GM19238 (cell line): Measurements from ENCODE around the gene GTSE1.

ENCODE experiments used
- DNase-seq: peaks from one replicate; pipeline ENCODE4 v3.0.0; 2011; ENCODE audit warnings: low spot score; ENCODE audit not compliant: insufficient read length

Gene GTSE1

GRCh38 chr22:46273432-46274148, 23.1 kb upstream of the GTSE1 start:
- no peak for DNase-seq

DNA sequence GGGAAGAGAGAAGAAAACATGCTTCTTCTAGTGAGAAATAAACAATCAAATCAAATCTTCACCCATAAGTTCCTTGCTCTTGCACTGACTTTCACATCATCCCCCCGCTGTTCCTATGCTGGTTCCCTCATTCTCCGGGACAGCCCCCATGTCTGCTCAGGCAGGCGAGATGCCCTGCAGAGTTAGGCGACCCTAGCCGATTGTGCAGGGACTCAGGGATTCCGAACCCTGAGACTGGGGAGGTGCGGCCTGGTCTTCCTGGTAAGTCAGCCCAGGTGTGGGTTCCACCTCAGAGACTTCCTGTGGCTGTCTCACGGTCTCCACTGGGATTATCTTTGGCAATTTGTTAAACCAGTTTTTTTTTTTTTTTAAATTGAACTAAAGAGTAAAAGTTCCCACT, 22.3 kb upstream of the GTSE1 start:
- no peak for DNase-seq

DNA sequence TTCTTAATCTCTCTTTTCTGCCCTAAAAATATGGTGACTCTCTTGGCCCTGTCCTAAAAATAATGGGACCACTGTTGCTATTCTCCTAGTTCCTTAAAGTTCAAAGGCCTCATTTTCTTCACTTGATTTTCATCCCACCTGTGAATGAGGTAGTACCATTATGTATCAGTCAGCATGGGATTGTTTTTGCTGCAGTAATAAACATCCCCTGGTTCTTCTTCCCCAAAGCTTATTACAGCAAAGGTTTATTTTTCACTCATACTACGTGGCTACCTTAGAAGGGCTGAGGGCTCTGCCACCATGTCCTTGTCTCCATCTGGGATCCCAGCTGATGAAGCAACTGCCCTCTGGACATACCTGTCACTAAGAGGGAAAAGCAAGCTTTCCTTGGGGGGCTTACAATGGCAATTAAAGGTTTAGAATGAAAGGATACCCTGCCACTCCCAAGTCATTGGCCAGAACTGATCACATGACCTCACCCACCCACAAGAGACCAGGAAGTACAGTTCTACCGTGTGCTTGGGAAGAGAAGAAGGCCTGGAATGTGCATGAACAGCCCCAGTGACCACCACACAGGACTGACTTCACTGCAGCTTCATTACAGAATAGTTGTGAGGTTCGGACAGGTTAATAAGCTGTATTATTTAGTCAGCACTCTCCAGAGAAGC, 21.1 kb upstream of the GTSE1 start:
- DNase-seq = no peak

GRCh38 chr22:46276563-46276962, 20.1 kb upstream of the GTSE1 start:
- DNase-seq = no peak

GRCh38 chr22:46278656-46279645, 17.7 kb upstream of the GTSE1 start:
- DNase-seq = no peak

DNA sequence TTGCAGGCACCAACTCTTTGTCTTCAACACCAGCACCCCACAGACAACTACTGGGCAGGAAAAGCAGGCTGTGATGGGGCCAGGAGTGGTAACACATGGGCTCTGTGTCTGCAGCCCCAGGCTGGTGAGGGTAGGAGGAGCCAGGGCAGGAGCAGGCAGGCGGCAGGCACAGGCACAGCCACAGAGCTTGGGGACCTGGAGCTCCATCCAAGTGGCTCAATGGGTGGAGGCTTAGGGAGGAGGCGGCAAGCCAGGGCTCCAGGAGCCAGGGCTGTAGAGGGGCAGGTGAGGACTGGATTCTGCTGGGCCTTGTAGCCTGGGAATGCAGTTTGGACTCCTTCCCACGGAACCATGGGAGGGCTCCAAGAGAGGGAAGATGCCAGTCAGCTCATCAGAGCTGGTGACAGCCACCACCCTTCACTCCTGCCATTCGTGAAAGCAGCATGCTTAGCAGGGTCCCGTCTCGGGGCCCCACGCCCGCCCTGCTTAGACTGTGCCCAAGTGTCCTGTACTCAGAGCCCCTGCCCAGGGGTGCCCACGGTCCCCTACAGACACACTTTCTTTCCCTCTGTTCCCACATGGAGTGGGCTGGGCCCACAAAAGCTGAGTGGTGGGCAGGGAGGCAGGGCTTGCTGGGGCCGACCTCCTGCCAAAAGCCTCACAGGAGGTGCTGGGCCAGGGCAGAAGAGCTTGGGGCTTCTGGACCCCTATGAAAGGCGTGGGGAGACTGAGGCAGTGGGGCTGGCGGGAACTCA, 16.4 kb upstream of the GTSE1 start:
- DNase-seq = no peak

DNA sequence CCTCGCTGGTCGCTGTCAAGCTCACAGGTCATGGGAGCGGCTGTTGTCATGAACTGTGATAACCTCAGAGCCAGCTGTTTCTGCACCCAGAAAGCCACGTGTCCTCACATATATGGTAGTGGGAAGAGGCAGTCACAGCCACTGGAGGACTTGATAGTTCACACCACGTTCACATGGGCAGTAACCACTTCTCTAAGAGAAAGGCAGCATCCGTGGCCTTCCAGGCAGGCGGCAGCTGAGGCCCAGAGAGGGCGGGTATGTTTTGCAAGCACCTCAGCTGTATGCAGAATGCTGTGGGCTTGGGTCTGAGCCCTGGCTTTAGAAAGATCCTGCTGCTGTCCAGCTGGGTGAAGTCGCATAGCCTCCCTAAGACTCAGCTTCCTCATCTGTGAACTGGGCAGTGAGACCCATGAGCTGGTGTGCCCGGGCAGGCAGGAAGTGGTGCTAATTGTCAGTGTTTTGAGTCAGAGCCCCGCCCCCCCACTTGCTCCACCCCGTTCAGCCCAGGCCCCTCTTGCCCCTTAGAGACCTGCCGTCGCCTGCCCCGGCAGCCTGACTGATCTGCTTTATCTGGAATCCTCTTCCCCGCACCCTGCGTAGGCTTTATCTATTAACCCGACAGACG, 15.6 kb upstream of the GTSE1 start:
- no peak for DNase-seq

GRCh38 chr22:46281866-46282678, 14.6 kb upstream of the GTSE1 start:
- no peak for DNase-seq

DNA sequence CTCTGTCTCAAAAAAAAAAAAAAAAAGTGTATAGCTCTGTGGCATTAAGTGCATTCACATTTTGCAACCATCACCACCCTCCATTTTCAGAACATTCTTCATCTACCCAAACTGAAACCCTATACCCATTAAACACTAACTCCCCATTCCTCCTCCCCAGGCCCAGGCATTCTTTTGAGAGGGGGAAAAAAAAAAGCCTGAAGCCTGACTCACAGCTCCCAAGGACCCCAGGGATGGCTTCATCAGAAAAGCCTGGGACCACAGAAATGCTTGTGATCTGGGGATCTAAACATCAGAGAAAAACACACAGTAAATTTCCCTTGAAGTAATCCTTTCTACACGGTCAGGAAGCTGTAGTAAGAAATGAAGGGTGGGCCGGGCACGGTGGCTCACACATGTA, 10.7 kb upstream of the GTSE1 start:
- DNase-seq = no peak

GRCh38 chr22:46286941-46287872, 9.5 kb upstream of the GTSE1 start:
- DNase-seq = no peak

DNA sequence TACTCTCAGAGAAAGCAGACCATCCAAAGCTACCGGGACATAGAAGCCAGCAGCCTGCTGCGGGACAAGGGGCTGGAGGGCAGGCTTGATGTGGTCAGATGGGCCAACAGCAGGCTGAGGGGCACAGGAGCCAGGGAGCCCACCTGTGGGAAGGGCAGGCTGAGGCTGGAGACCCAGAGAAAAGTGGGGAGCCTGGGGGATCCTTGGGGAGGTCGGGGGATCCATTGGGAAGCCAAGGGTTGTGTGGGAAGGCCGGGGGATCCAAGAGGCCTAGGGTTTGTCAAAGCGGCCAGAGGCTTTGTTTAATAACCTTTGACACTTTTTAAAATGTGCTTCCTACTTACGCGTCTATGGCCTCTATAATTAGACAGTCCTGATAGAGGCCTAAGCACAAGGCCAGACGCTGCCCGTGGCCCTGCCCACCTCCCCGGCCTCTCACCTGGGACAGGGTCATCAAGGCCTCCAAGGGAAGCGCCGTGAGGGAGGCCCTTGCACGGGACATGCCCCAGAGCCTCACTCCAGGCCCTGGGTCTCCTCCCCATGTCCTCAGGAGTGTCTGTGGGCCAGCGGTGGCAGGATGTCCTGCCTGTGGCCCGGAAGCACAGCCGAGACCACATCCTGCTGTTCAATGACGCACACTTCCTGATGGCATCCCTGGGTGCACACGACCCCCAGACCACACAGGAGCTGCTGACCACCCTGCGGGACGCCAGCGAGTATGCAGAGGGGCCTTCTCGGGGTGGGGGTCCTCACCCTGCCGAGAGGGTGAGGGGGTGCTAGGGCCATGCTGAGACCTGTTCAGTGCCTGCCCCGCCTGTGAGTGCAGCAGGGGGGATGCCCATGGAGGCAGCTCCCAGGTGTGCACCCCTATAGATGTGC, 8.6 kb upstream of the GTSE1 start:
- peak; percentile 92 for DNase-seq

- DNase-seq = no peak
Observed at GRCh38 chr22:46288846-46289243, 7.8 kb upstream of the GTSE1 start.

GRCh38 chr22:46289244-46289891, 7.3 kb upstream of the GTSE1 start:
- DNase-seq = no peak

- no peak for DNase-seq
Observed at GRCh38 chr22:46290121-46290842, 6.4 kb upstream of the GTSE1 start.

- no peak for DNase-seq
Observed at GRCh38 chr22:46290843-46291785, 5.6 kb upstream of the GTSE1 start.

GRCh38 chr22:46292173-46292572, 4.5 kb upstream of the GTSE1 start:
- no peak for DNase-seq
